GM18502 (cell line): ENCODE measurements around the gene C12orf75.
"Not testable (repeated sequence)": the region's sequence is repeated elsewhere in the genome, so short reads cannot be mapped to it uniquely, and the experiment has no call there.

Experiments
- ATAC-seq: cut with Tn5 transposase; IDR thresholded peaks from one replicate; pipeline ENCODE4 v1.9.1; 2021; ENCODE audit warnings: mild to moderate bottlenecking; ENCODE audit not compliant: unreplicated experiment, poor library complexity

C12orf75 gene

GRCh38 chr12:105404134-105404533 is 73.6 kb downstream of the C12orf75 start:
- ATAC-seq, result not testable (repeated sequence)

GRCh38 chr12:105406497-105406896 is 76.0 kb downstream of the C12orf75 start:
- ATAC-seq, result no peak

- no peak for ATAC-seq
Observed at GRCh38 chr12:105409279-105409678, 78.8 kb downstream of the C12orf75 start.

GRCh38 chr12:105409801-105410471 is 79.4 kb downstream of the C12orf75 start:
- no peak for ATAC-seq

- no peak for ATAC-seq
Observed at GRCh38 chr12:105413911-105414487, 83.5 kb downstream of the C12orf75 start.

- ATAC-seq, result no peak
Observed at GRCh38 chr12:105417732-105418131, 87.2 kb downstream of the C12orf75 start.

- ATAC-seq, result no peak
Observed at GRCh38 chr12:105418229-105418628, 87.7 kb downstream of the C12orf75 start.

- ATAC-seq, result no peak
Observed at GRCh38 chr12:105418821-105419291, 88.4 kb downstream of the C12orf75 start.

- ATAC-seq, result no peak
Observed at GRCh38 chr12:105419606-105420005, 89.1 kb downstream of the C12orf75 start.

GRCh38 chr12:105420046-105420445 is 89.6 kb downstream of the C12orf75 start:
- no peak for ATAC-seq

GRCh38 chr12:105420659-105421240 is 90.3 kb downstream of the C12orf75 start:
- no peak for ATAC-seq
